Activated CD8-positive, alpha-beta T cell treated with anti-CD3 and anti-CD28 coated beads, Interleukin-2, amount 10 ng/mL, durations not matched to agents 7 days and 5 days (primary cell): ENCODE data around the gene CLSTN1. TPM values are rescaled to one million over a fixed set of nuclear protein-coding genes. Genes with fewer than 3 reads are reported as not detected.

ENCODE experiments used
- ATAC-seq: fragments of 150-1000 bp; cut with Tn5 transposase; one replicate; pipeline ENCODE4 v1.10.0; 2021; ENCODE audit warnings: moderate library complexity
- CTCF ChIA-PET: fragments of 350-600 bp; sonication (Branson Sonifier 250); formaldehyde crosslinking; loops from one replicate; lab custom pipeline; 2021; ENCODE audit warnings: antibody characterized with exemption; lab: Charles Lee
- POLR2A ChIA-PET: fragments of 350-600 bp; sonication (Branson Sonifier 250); formaldehyde crosslinking; loops from one replicate; lab custom pipeline; 2021; ENCODE audit warnings: antibody characterized with exemption; lab: Charles Lee
- DNase-seq: peaks from one replicate; pipeline ENCODE4 v3.0.0-alpha.2; 2020
- H3K27ac Mint-ChIP-seq: one replicate; pipeline ENCODE4 v1.8.0; 2021; ENCODE audit warnings: mild to moderate bottlenecking, mixed read lengths
- H3K27me3 Mint-ChIP-seq: one replicate; pipeline ENCODE4 v1.8.0; 2021; ENCODE audit warnings: low read depth, mixed read lengths
- H3K36me3 Mint-ChIP-seq: one replicate; pipeline ENCODE4 v1.8.0; 2021; ENCODE audit warnings: low read depth, mixed read lengths
- H3K4me1 Mint-ChIP-seq: one replicate; pipeline ENCODE4 v1.8.0; 2021; ENCODE audit warnings: low read depth, mixed read lengths
- H3K4me3 Mint-ChIP-seq: one replicate; pipeline ENCODE4 v1.8.0; 2021; ENCODE audit warnings: mild to moderate bottlenecking, mixed read lengths
- H3K9me3 Mint-ChIP-seq: one replicate; pipeline ENCODE4 v1.8.0; 2022; ENCODE audit warnings: mixed read lengths; ENCODE audit not compliant: insufficient read depth
- total RNA-seq, 2 experiments: library from RNA; stranded (reverse); gene quantifications; one replicate each; pipeline ENCODE4 v1.2.3, GENCODE V29; 2021

Gene CLSTN1
- total RNA-seq, 2 experiments from 2014 or later: 91.1 to 96.8 TPM

GRCh38 chr1:9705337-9706093, 118.2 kb downstream of the CLSTN1 start:
- peaks cover 76% of the 10 kb centered on the region for H3K36me3 Mint-ChIP-seq
- H3K4me1 Mint-ChIP-seq: peaks cover 78% of the 10 kb centered on the region
- H3K27ac Mint-ChIP-seq: peak overlapping the region; percentile 80
- DNase-seq (no peak), ATAC-seq (no peak)
- POLR2A ChIA-PET: interaction anchor here (1.0 to 3.5 kb wide), 2 partner anchors 10 kb away, joined by 3 to 23 read pairs; no protein-coding TSS in a partner anchor
- CTCF ChIA-PET: interaction anchor here (4.2 kb wide), 1 partner anchor 79 kb away, joined by 22 read pairs; no protein-coding TSS in a partner anchor
- no peak overlapping the region for H3K4me3 Mint-ChIP-seq
- H3K27me3 Mint-ChIP-seq: no peaks in the 10 kb centered on the region
- H3K9me3 Mint-ChIP-seq: peaks cover 12% of the 10 kb centered on the region

GRCh38 chr1:9703681-9704080, 120.1 kb downstream of the CLSTN1 start:
- Mint-ChIP-seq H3K4me3 (peak overlapping the region; percentile 58), H3K27me3 (no peaks in the 10 kb centered on the region), H3K27ac (peak overlapping the region; percentile 89), H3K9me3 (peaks cover 12% of the 10 kb centered on the region), H3K4me1 (peaks cover 76% of the 10 kb centered on the region), H3K36me3 (peaks cover 79% of the 10 kb centered on the region)
- ATAC-seq (no peak), DNase-seq (no peak)
- ChIA-PET CTCF (interaction anchor here (0.6 to 4.2 kb wide), 6 partner anchors 8 to 77 kb away, joined by 3 to 22 read pairs (median 4); no protein-coding TSS in a partner anchor), POLR2A (interaction anchor here (0.8 to 3.5 kb wide), 3 partner anchors 7 to 74 kb away, joined by 5 to 23 read pairs (median 5); no protein-coding TSS in a partner anchor)

GRCh38 chr1:9703165-9703509, 120.6 kb downstream of the CLSTN1 start:
- no peak for DNase-seq
- POLR2A ChIA-PET: interaction anchor here (1.3 to 3.5 kb wide), 4 partner anchors 8 to 74 kb away, joined by 3 to 23 read pairs (median 5); no protein-coding TSS in a partner anchor

GRCh38 chr1:9701665-9702064, 122.1 kb downstream of the CLSTN1 start:
- peaks cover 12% of the 10 kb centered on the region for H3K9me3 Mint-ChIP-seq
- H3K27me3 Mint-ChIP-seq: no peaks in the 10 kb centered on the region
- no peak overlapping the region for H3K4me3 Mint-ChIP-seq
- ATAC-seq (no peak), DNase-seq (no peak)
- H3K36me3 Mint-ChIP-seq: peaks cover 78% of the 10 kb centered on the region
- H3K4me1 Mint-ChIP-seq: peaks cover 72% of the 10 kb centered on the region
- POLR2A ChIA-PET: interaction anchor here (0.6 to 3.5 kb wide), 3 partner anchors 14 to 73 kb away, joined by 3 to 23 read pairs (median 5); no protein-coding TSS in a partner anchor
- peak overlapping the region; percentile 44 for H3K27ac Mint-ChIP-seq
- CTCF ChIA-PET: interaction anchor here (3.1 to 4.2 kb wide), 2 partner anchors 15 to 75 kb away, joined by 13 to 22 read pairs; no protein-coding TSS in a partner anchor

More at GRCh38 chr1:9703165-9703509, 120.6 kb downstream of the CLSTN1 start:
- no peaks in the 10 kb centered on the region for H3K27me3 Mint-ChIP-seq
- peaks cover 84% of the 10 kb centered on the region for H3K36me3 Mint-ChIP-seq
- CTCF ChIA-PET: interaction anchor here (0.7 to 4.2 kb wide), 5 partner anchors 8 to 76 kb away, joined by 3 to 22 read pairs (median 5); no protein-coding TSS in a partner anchor
- peaks cover 80% of the 10 kb centered on the region for H3K4me1 Mint-ChIP-seq
- ATAC-seq: no peak
- H3K27ac Mint-ChIP-seq: peak overlapping the region; percentile 89
- H3K4me3 Mint-ChIP-seq: peak overlapping the region; percentile 1
- peaks cover 12% of the 10 kb centered on the region for H3K9me3 Mint-ChIP-seq

- POLR2A ChIA-PET: no interaction called here
- Mint-ChIP-seq H3K4me3 (no peak overlapping the region), H3K4me1 (peaks cover 63% of the 10 kb centered on the region), H3K27ac (peak overlapping the region; percentile 78), H3K27me3 (no peaks in the 10 kb centered on the region), H3K36me3 (peaks cover 72% of the 10 kb centered on the region), H3K9me3 (peaks cover 12% of the 10 kb centered on the region)
- CTCF ChIA-PET: no interaction called here
- DNase-seq: no peak
- no peak for ATAC-seq
These were observed 123.4 kb downstream of the CLSTN1 start for GRCh38 chr1:9700340-9700739.

- Mint-ChIP-seq H3K4me3 (no peak overlapping the region), H3K27me3 (no peaks in the 10 kb centered on the region), H3K36me3 (peaks cover 74% of the 10 kb centered on the region), H3K4me1 (peaks cover 62% of the 10 kb centered on the region), H3K9me3 (peaks cover 12% of the 10 kb centered on the region), H3K27ac (peak overlapping the region; percentile 48)
- ChIA-PET POLR2A (no interaction called here), CTCF (no interaction called here)
- DNase-seq (no peak), ATAC-seq (no peak)
These were observed 124.4 kb downstream of the CLSTN1 start for GRCh38 chr1:9699361-9699760.

- Mint-ChIP-seq H3K4me3 (no peak overlapping the region), H3K4me1 (peaks cover 53% of the 10 kb centered on the region), H3K27ac (no peak overlapping the region), H3K36me3 (peaks cover 69% of the 10 kb centered on the region), H3K27me3 (no peaks in the 10 kb centered on the region), H3K9me3 (no peaks in the 10 kb centered on the region)
- ChIA-PET POLR2A (no interaction called here), CTCF (interaction anchor here (3.0 kb wide), 1 partner anchor 70 kb away, joined by 11 read pairs; no protein-coding TSS in a partner anchor)
- no peak for DNase-seq
- no peak for ATAC-seq
These were observed 127.0 kb downstream of the CLSTN1 start for GRCh38 chr1:9696793-9697192.

GRCh38 chr1:9691691-9692090, 132.1 kb downstream of the CLSTN1 start:
- H3K4me3 Mint-ChIP-seq: peak overlapping the region; percentile 84
- H3K27ac Mint-ChIP-seq: peak overlapping the region; percentile 81
- peaks cover 68% of the 10 kb centered on the region for H3K4me1 Mint-ChIP-seq
- DNase-seq (no peak), ATAC-seq (no peak)
- no peaks in the 10 kb centered on the region for H3K27me3 Mint-ChIP-seq
- ChIA-PET POLR2A (interaction anchor here (0.8 to 8.8 kb wide), 4 partner anchors 15 to 38 kb away, joined by 3 to 72 read pairs (median 12); partner anchors contain the start of gene PIK3CD), CTCF (interaction anchor here (0.6 to 7.4 kb wide), 7 partner anchors 12 to 76 kb away, joined by 3 to 72 read pairs (median 7); partner anchors contain the start of gene PIK3CD)
- no peaks in the 10 kb centered on the region for H3K9me3 Mint-ChIP-seq
- peaks cover 67% of the 10 kb centered on the region for H3K36me3 Mint-ChIP-seq

- Mint-ChIP-seq H3K27ac (peak overlapping the region; percentile 81), H3K4me1 (peaks cover 71% of the 10 kb centered on the region), H3K27me3 (no peaks in the 10 kb centered on the region), H3K9me3 (no peaks in the 10 kb centered on the region), H3K4me3 (peak overlapping the region; percentile 84), H3K36me3 (peaks cover 67% of the 10 kb centered on the region)
- no peak for ATAC-seq
- DNase-seq: no peak
- ChIA-PET CTCF (interaction anchor here (1.2 to 7.4 kb wide), 5 partner anchors 25 to 76 kb away, joined by 4 to 72 read pairs (median 24); partner anchors contain the start of gene PIK3CD), POLR2A (interaction anchor here (0.8 to 8.8 kb wide), 4 partner anchors 23 to 62 kb away, joined by 3 to 72 read pairs (median 12); partner anchors contain the start of gene PIK3CD)
These were observed 132.7 kb downstream of the CLSTN1 start for GRCh38 chr1:9691108-9691445.

- Mint-ChIP-seq H3K27me3 (no peaks in the 10 kb centered on the region), H3K36me3 (peaks cover 72% of the 10 kb centered on the region), H3K27ac (peak overlapping the region; percentile 81), H3K4me1 (peaks cover 76% of the 10 kb centered on the region), H3K9me3 (no peaks in the 10 kb centered on the region), H3K4me3 (peak overlapping the region; percentile 84)
- ChIA-PET POLR2A (interaction anchor here (0.8 to 8.8 kb wide), 4 partner anchors 26 to 64 kb away, joined by 3 to 72 read pairs (median 12); partner anchors contain the start of gene PIK3CD), CTCF (interaction anchor here (0.6 to 7.4 kb wide), 6 partner anchors 25 to 326 kb away, joined by 3 to 72 read pairs (median 16); partner anchors contain the start of gene PIK3CD)
- no peak for ATAC-seq
- DNase-seq: no peak
These were observed 133.2 kb downstream of the CLSTN1 start for GRCh38 chr1:9690440-9691107.

GRCh38 chr1:9689971-9690381, 133.8 kb downstream of the CLSTN1 start:
- POLR2A ChIA-PET: interaction anchor here (1.2 to 8.8 kb wide), 4 partner anchors 27 to 63 kb away, joined by 3 to 72 read pairs (median 21); partner anchors contain the start of gene PIK3CD
- Mint-ChIP-seq H3K9me3 (no peaks in the 10 kb centered on the region), H3K4me1 (peaks cover 73% of the 10 kb centered on the region), H3K36me3 (peaks cover 68% of the 10 kb centered on the region), H3K4me3 (peak overlapping the region; percentile 84), H3K27ac (peak overlapping the region; percentile 76), H3K27me3 (no peaks in the 10 kb centered on the region)
- CTCF ChIA-PET: interaction anchor here (0.6 to 7.4 kb wide), 6 partner anchors 26 to 325 kb away, joined by 3 to 72 read pairs (median 14); partner anchors contain the start of gene PIK3CD
- peak; percentile 9 for ATAC-seq
- DNase-seq: peak; percentile 47
